Hair follicular keratinocyte (primary cell): ENCODE results near the gene GAREM2. TPM values are rescaled to one million over a fixed set of nuclear protein-coding genes. Genes with fewer than 3 reads are reported as not detected.

Experiments
- total RNA-seq: library from RNA; depleted of rRNA; stranded (reverse); fragments of >200 nt; gene quantifications from 2 replicates; pipeline ENCODE4 v1.2.3, GENCODE V29; 2015

The GAREM2 gene
- total RNA-seq: 0.19 and 0.94 TPM in 2 replicates

GRCh38 chr2:26172871-26173775 lies at the start of gene GAREM2:
GAREM2 (plus strand) TSS chr2:26173088; CDS start chr2:26173221, 133 bp downstream.

Other genes with a start within 250 kb of the GAREM2 start
- 16.3 and 22.1 TPM in 2 replicates for gene KIF3C, start 190.6 kb upstream of the GAREM2 start, total RNA-seq
- gene RAB10, start 139.0 kb upstream of the GAREM2 start, total RNA-seq: 92.9 and 113 TPM in 2 replicates
- 129 and 148 TPM in 2 replicates for gene HADHA, start 71.5 kb downstream of the GAREM2 start, total RNA-seq
- gene HADHB, start 71.9 kb downstream of the GAREM2 start, total RNA-seq: 79.0 and 102 TPM in 2 replicates
- gene SELENOI, start 173.1 kb downstream of the GAREM2 start, total RNA-seq: 24.4 and 24.7 TPM in 2 replicates
- gene ADGRF3, start 173.7 kb downstream of the GAREM2 start, total RNA-seq: 0.08 TPM in 1 of 2 replicates, not detected in the other
- not detected in 2 replicates for gene DRC1, start 228.8 kb downstream of the GAREM2 start, total RNA-seq